M059J (cell line): ENCODE data around the gene NRF1. TPM values are rescaled to one million over a fixed set of nuclear protein-coding genes. Genes with fewer than 3 reads are reported as not detected.

Experiments
- DNase-seq: peaks from one replicate; pipeline ENCODE4 v3.0.0-alpha.2; 2012; ENCODE audit warnings: low read depth
- total RNA-seq: library from RNA; depleted of rRNA; stranded (reverse); fragments of >200 nt; shearing (Covaris generic); gene quantifications from 2 replicates; pipeline ENCODE4 v1.2.3, GENCODE V29; 2014

Gene NRF1
- total RNA-seq, 1 experiment from 2014 or later, result 13.3 TPM

GRCh38 chr7:129739427-129739826, 127.9 kb downstream of the NRF1 start:
- peak; percentile 27 for DNase-seq

- DNase-seq, result no peak
Measured at GRCh38 chr7:129740574-129741410, 129.3 kb downstream of the NRF1 start.

GRCh38 chr7:129741743-129742213, 130.3 kb downstream of the NRF1 start:
- no peak for DNase-seq

DNA sequence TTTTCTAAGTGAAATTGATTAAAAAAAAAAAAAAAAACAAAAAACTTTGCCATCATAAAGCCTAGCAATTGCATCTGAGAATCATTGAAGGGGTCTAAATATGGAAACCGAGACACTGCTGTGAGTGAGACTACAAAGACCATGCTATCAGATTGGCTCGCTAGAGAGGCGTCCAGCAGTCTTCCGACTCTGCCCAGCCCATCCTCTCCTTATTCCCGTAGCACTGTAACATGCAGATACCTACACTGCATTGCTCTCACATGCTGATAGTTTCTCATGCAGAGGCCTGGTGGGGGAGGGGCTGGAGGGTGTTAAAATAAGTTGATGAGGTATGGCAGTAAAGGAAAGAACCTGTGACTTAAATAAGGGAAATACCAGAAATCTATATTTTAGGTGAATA, 130.7 kb downstream of the NRF1 start:
- DNase-seq, result no peak

DNA sequence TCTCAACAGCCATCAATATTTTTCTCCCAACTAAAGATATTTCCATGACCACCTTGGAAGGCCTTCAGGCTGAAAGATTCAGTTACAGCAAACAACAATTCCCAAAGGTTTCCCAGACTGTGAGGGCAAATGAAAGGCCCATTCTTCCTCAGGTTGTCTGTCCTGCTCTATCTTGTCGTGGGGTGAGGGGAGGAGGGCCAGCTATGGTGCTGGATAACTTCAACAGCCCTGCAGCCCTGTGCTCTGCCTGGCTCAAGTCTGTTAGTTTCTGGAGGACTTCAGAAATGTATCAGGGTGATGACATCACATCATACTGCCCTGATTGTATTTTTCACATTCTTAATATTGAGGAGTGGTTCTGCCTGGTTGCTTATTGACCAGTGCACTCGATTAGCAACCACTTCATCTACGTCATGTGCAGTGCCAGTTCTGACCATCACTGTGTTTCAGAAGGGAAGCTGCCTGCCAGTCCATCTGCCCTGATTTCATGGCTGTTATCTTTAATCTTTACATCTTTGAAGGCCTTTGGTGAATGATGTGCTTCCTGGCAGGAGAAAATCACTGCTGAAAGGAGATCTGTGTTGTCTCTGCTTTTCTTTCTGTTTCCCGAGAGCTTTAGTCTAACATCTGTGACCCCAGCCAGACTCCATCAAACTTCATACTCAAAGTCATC, 135.5 kb downstream of the NRF1 start:
- no peak for DNase-seq

GRCh38 chr7:129748356-129749109, 137.0 kb downstream of the NRF1 start:
- no peak for DNase-seq

DNA sequence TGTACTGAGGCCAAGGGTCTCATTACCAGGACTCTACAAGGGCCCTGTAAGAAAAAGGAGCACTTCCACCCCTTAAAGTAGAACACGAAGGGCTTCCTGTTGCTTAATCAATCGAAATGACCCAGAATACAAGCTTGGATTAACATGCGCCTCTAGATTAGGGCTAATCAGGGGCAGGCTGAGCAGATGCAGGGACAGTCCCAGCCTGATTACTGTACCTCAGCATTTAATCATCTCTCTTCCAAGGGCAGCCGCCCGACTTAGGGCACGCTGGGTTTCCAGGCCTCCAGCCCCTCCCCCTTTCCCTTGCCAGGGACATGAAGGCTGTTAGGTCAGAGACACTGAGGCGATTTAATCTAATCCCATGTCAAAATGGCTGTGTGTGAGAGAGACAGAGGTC, 138.6 kb downstream of the NRF1 start:
- no peak for DNase-seq

- no peak for DNase-seq
Measured at GRCh38 chr7:129750501-129750900, 139.0 kb downstream of the NRF1 start.

GRCh38 chr7:129751916-129752315, 140.4 kb downstream of the NRF1 start:
- DNase-seq, result no peak

DNA sequence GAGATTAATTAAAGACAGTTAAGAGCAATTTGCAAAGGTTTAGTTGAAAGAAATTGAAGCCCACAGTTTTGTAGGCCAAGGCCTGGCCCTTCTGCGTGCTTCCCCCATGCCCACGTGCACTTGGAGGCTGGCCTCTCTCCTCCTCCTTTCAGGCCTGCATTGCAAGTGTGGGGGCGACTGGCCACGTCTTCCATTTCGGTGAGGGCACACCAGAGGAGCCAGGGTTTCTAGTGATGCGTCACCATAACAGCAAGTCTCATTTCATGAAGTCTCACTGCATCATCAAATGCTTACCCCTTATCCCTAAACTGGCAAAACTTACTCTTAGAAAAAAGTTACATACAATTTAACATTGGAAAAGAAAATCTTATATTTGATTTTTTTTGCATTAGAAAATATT, 141.2 kb downstream of the NRF1 start:
- DNase-seq, result no peak

DNA sequence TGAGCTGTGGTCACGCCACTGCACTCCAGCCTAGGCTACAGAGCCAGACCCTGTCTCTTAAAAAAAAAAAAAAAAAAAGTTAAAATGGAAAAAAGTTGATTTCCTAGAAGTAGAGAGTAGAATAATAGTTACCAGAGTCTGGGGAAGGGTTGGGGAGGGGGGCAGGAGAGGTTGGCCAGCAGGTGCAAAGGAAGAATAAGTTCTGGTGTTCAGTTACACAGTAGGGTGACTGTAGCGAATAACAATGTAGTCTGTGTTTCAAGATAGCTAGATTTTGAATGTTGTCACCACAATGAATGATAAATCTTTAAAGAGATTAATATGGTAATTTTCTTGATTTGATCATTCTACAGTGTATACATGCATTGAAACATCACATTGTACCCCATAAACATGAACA, 142.9 kb downstream of the NRF1 start:
- no peak for DNase-seq

- DNase-seq, result no peak
Measured at GRCh38 chr7:129757991-129758390, 146.5 kb downstream of the NRF1 start.

DNA sequence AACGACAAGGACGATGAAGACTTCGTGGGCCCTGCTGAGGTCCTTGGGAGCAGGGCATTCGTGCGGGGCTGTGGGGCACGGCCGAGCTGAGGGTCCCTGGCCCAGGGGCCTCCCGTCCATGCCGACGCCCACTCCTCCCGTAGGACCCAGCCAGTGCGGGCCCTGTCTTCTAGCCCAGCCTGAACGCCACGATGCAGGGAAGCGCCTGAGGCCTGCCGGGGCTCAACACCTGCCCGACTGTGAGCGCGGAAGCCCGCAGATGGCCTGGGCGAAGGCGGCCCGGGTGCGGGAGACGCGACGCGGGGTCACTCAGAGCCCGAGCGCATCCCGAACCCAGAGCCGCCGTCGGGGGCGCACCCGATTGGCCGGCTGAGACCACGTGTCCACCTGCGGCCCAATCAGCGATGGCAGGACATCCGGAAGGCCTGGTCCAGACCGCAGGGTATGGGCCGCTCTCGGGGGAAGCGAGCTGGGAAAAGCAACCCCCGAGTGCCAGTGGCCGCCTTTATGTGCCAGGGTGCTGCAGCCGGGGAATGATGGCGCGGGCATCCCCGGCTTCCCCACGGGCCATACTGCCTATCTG, 151.0 kb downstream of the NRF1 start:
- DNase-seq, result no peak

DNA sequence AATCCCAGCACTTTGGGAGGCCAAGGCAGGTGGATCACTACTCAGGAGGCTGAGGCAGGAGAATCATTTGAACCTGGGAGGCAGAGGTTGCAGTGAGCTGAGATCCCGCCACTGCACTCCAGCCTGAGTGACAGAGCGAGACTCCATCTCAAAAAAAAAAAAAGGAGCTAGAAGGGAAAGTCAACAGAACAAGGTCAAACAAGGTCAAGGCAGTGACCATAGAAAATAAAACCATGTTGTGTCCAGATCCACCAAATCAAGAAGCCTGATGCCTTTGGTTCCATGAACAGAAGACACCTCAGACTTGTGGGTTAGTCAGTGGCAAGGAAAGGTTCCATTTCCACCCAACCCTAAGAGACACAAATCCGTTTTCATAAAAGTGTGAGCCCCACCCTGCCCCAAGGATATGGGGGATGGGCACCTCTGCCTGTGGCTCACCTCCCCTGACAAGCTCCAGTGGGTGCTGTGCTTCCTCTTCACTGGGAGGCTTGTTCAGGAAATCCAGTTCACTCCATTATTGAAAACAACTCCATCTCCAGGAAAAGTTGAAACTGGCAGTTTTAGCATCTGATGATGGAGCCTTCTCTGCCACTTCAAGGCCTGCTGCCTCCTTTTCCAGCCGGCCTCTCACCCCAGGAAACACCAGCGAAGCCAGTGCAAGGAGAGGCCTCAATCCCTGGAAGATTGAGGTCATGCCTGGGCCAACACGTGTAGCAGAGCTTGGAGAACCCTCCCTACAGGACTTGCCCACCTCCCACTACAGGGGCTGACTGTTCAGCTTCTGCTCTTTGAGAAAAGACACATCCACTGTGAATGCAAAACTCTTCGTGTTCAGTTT, 152.9 kb downstream of the NRF1 start:
- no peak for DNase-seq

GRCh38 chr7:129765352-129765751, 153.8 kb downstream of the NRF1 start:
- DNase-seq, result no peak

DNA sequence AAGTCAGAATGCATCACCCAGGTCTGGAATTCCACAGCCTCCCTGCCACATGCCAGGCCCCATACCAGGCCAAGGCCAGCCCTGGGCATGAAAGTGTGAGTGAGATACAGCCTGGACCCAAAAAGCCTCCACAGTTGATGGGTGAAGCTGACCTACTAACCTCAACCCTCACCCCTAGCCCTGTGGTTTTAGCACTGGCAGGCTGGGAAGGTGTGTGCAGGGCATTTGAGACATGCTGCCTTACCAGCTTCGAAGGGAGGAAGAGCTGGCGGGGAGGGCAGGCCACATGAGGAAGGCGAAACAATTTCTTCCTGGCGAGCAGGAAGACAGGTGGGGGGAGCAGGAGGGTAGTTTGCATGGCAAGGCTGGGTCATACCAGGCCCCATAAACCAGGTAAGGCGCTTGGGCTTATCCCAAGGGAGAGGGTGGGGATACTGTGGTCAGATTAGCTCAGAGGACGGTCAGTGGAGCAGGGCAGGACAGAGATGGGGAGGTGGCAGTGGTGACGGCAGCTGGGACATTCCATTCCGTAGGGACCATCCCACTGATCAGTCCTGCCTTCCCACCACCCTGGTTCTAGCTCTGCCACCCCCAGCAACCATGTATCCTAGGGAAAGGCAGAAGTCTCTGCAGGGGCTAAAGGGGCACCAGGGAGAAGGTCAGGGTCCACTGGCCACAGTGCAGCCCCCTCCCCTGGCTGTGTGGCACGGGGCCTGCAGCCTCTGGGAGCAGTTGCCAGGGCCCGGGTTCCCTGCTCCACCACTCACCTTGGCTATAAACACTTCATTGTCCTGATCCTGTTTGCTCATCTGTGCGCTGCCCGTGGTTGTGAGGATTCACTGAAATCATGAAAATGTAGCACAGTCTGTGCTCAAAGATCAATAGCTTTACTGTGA, 155.8 kb downstream of the NRF1 start:
- no peak for DNase-seq

DNA sequence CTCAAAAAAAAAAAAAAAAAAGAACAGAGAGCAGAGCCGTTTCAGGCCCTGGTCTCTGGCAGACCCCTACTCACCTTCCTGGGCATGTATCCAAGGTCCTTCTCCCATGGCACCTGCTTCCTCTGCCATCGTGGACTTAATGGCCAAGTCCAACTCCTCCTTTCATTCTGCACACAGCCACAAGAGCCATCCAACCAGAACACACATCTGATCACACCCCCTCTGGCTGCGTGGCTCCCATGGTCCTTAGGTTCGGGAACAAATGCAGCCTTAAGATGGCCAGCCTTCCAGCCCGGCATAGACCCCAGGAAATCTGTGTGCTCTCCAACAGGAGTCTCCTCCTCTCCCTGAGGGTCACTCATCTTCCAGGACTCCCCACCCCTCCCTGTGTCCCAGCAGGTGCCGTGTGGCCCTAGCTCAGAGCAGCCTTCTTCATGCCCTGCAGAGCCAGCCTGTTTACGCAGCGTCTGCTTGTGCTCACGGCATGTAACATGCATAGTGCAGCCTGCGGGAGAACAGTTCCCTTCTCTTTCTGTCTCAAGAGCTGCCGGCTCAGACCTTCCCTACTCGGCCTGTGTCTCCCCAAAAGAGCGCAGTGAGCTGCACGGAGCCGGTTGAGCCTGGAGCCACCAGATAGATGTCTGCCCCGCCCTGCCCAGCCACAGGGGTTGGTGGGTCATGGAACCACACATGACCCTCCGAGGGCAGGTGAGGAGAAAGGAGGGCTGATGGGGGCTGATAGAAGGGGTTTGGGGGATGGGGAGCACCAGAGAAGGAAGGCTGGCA, 157.3 kb downstream of the NRF1 start:
- DNase-seq, result no peak

DNA sequence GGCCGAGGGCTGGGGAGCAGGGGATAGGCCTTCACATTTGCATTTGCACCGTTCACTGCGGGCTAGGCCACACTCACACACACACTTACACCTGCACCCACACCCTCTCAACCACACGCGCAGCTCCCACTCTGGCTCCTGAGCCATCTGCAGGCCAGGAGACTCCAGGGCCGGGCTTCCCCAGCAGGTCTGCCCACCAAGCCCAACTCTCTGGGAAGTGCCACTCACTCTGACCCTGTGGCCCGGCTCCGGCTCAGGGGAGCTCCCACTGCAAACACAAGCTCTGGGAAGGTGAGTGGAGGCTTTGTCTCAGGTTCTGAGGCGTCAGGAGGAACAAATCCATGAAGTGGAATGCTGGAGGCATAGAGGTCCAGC, 157.9 kb downstream of the NRF1 start:
- no peak for DNase-seq
